Astrocyte (in vitro differentiated cells and primary cell): ENCODE results near the gene WFDC8. TPM values are rescaled to one million over a fixed set of nuclear protein-coding genes. Genes with fewer than 3 reads are reported as not detected.

Source experiments
- DNase-seq: peaks from one replicate; pipeline ENCODE4 v3.0.0-alpha.2; 2010; ENCODE audit warnings: low read depth
- FAIRE-seq: peaks from 2 replicates; lab custom pipeline; 2011; peaks lifted over from hg19 to GRCh38; lab: Jason Lieb, UNC
- H2AFZ ChIP-seq: 2 replicates; pipeline ENCODE4 v1.6.0; 2012; ENCODE audit warnings: low read depth, low read length, inconsistent platforms
- H3K27ac ChIP-seq: 2 replicates; pipeline ENCODE4 v1.5.1; 2011; ENCODE audit warnings: low read depth, low read length, inconsistent platforms
- H3K27me3 ChIP-seq: 2 replicates; pipeline ENCODE4 v1.6.0; 2011; ENCODE audit warnings: low read length, inconsistent platforms; ENCODE audit not compliant: insufficient read depth
- H3K36me3 ChIP-seq: 2 replicates; pipeline ENCODE4 v1.5.1; 2011; ENCODE audit warnings: low read length, inconsistent platforms; ENCODE audit not compliant: insufficient read depth
- H3K4me1 ChIP-seq: 2 replicates; pipeline ENCODE4 v1.5.1; 2011; ENCODE audit warnings: low read length, inconsistent platforms; ENCODE audit not compliant: insufficient read depth
- H3K4me2 ChIP-seq: 2 replicates; pipeline ENCODE4 v1.6.0; 2012; ENCODE audit warnings: low read length, inconsistent platforms
- H3K4me3 ChIP-seq: 2 replicates; pipeline ENCODE4 v1.5.1; 2011; ENCODE audit warnings: low read depth, mild to moderate bottlenecking, low read length, inconsistent platforms; ENCODE audit not compliant: insufficient read depth
- H3K79me2 ChIP-seq: 2 replicates; pipeline ENCODE4 v1.6.0; 2012; ENCODE audit warnings: mild to moderate bottlenecking, low read length, inconsistent platforms; ENCODE audit not compliant: insufficient read depth
- H3K9ac ChIP-seq: 2 replicates; pipeline ENCODE4 v1.6.0; 2012; ENCODE audit warnings: mild to moderate bottlenecking, low read length, inconsistent platforms
- H3K9me3 ChIP-seq: 2 replicates; pipeline ENCODE4 v1.5.1; 2012; ENCODE audit warnings: low read depth, mild to moderate bottlenecking, low read length, inconsistent platforms; ENCODE audit not compliant: insufficient read depth
- H4K20me1 ChIP-seq: 2 replicates; pipeline ENCODE4 v1.6.0; 2012; ENCODE audit warnings: low read length, inconsistent platforms; ENCODE audit not compliant: insufficient read depth
- H3K27ac Mint-ChIP-seq: one replicate; pipeline ENCODE4 v1.8.0; 2021; ENCODE audit warnings: mild to moderate bottlenecking, mixed read lengths; ENCODE audit not compliant: unreplicated experiment
- H3K27me3 Mint-ChIP-seq: one replicate; pipeline ENCODE4 v1.8.0; 2021; ENCODE audit warnings: low read depth, mixed read lengths; ENCODE audit not compliant: unreplicated experiment
- H3K36me3 Mint-ChIP-seq: one replicate; pipeline ENCODE4 v1.8.0; 2021; ENCODE audit warnings: low read depth, mixed read lengths; ENCODE audit not compliant: unreplicated experiment
- H3K4me1 Mint-ChIP-seq: one replicate; pipeline ENCODE4 v1.8.0; 2021; ENCODE audit warnings: low read depth, mixed read lengths; ENCODE audit not compliant: unreplicated experiment
- H3K4me3 Mint-ChIP-seq: one replicate; pipeline ENCODE4 v1.8.0; 2021; ENCODE audit warnings: mild to moderate bottlenecking, moderate library complexity, mixed read lengths; ENCODE audit not compliant: unreplicated experiment
- H3K9me3 Mint-ChIP-seq: one replicate; pipeline ENCODE4 v1.8.0; 2021; ENCODE audit warnings: mild to moderate bottlenecking, mixed read lengths; ENCODE audit not compliant: unreplicated experiment
- EZH2 ChIP-seq: IDR thresholded peaks from 2 replicates; pipeline ENCODE4 v1.6.1; 2012; ENCODE audit warnings: mild to moderate bottlenecking, low read length, inconsistent platforms; ENCODE audit not compliant: insufficient read depth
- total RNA-seq: library from RNA; stranded (reverse); gene quantifications from 2 replicates; pipeline ENCODE4 v1.2.1, GENCODE V29; 2021
- TF ChIP-seq, protein P1 (sequence below): IDR thresholded peaks from 2 replicates; pipeline ENCODE4 v1.5.1; 2011; ENCODE audit warnings: low read depth, mild to moderate bottlenecking, inconsistent platforms, low read length, moderate library complexity; ENCODE audit not compliant: insufficient read depth

Gene WFDC8
- total RNA-seq, 1 donor from 2014 or later, result not detected

DNA sequence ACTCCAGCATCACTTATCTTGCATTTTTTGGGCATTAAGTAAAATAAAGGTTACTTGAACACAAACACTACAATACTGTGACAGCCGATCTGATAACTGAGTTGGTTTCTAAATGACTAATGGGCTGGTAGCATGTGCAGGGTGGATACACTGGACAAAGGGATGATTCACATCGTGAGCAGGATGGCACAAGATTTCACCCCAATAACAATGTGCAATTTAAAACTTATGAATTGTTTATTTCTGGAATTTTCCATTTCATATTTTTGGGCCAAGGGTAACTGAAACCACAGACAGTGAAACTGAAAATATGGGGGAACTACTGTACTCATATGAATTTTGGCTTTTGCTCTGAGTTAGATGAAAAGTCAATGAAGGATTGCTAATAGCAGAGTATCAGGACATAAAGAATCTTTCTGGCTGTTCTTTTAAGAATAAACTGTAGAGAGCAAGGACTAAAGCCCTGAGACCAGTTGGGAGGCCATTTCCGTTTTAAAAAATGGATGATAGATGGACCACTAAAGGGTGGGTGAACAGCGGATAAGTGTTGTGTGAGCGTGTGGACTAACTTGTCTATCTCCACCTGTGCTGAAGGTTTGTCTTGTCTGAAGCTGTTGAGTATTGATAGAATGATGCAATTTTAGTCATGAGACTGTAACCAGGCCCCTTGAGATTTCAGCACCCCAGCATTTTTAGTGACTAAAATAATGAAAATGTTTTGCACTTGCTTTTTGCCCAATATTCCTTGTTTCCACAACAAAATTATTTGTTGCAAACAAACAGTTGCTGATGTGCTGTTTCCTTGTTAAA, 71.9 kb downstream of the WFDC8 start:
- Histone ChIP-seq H3K9me3 (no peaks in the 10 kb centered on the region), H3K79me2 (no peaks in the 10 kb centered on the region), H3K4me3 (no peak overlapping the region), H3K4me1 (no peaks in the 10 kb centered on the region), H3K27ac (no peak overlapping the region), H3K4me2 (no peak overlapping the region), H4K20me1 (no peaks in the 10 kb centered on the region), H3K9ac (no peak overlapping the region), H3K27me3 (peaks cover 3% of the 10 kb centered on the region), H3K36me3 (no peaks in the 10 kb centered on the region), H2AFZ (no peak overlapping the region)
- peaks cover 11% of the 10 kb centered on the region for H3K27me3 Mint-ChIP-seq
- H3K27ac Mint-ChIP-seq, result no peak overlapping the region
- no peak overlapping the region for H3K4me3 Mint-ChIP-seq
- TF ChIP-seq EZH2, result no peak
- TF ChIP-seq, protein P1, sequence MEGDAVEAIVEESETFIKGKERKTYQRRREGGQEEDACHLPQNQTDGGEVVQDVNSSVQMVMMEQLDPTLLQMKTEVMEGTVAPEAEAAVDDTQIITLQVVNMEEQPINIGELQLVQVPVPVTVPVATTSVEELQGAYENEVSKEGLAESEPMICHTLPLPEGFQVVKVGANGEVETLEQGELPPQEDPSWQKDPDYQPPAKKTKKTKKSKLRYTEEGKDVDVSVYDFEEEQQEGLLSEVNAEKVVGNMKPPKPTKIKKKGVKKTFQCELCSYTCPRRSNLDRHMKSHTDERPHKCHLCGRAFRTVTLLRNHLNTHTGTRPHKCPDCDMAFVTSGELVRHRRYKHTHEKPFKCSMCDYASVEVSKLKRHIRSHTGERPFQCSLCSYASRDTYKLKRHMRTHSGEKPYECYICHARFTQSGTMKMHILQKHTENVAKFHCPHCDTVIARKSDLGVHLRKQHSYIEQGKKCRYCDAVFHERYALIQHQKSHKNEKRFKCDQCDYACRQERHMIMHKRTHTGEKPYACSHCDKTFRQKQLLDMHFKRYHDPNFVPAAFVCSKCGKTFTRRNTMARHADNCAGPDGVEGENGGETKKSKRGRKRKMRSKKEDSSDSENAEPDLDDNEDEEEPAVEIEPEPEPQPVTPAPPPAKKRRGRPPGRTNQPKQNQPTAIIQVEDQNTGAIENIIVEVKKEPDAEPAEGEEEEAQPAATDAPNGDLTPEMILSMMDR, result no peak
- H3K9me3 Mint-ChIP-seq, result no peaks in the 10 kb centered on the region
- H3K4me1 Mint-ChIP-seq, result no peaks in the 10 kb centered on the region
- DNase-seq, result no peak
- no peak for FAIRE-seq
- no peaks in the 10 kb centered on the region for H3K36me3 Mint-ChIP-seq

DNA sequence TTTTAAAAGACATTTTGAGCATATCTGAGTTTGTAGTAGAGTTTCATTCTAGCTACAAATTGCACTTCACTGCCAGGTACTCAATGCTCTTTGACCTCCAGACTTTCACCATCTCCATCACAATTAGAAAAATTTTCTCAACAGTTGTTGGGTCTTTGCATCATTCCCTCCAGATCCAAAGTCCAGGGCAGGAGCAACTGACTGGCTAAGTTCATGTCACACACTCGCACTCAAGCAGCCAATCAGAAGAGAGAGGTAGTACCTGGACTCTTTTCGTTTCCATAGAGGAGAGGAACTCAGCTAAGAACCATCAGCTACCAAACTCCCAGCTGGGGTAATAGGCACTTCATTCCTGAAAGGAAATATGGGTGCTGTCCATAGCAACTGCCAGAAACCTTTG, 72.7 kb downstream of the WFDC8 start:
- FAIRE-seq (no peak), DNase-seq (no peak)
- Histone ChIP-seq H3K4me3 (no peak overlapping the region), H3K27me3 (no peaks in the 10 kb centered on the region), H3K79me2 (no peaks in the 10 kb centered on the region), H3K4me2 (no peak overlapping the region), H3K9ac (no peak overlapping the region), H4K20me1 (no peaks in the 10 kb centered on the region), H3K36me3 (no peaks in the 10 kb centered on the region), H3K27ac (no peak overlapping the region), H3K4me1 (no peaks in the 10 kb centered on the region), H3K9me3 (no peaks in the 10 kb centered on the region), H2AFZ (no peak overlapping the region)
- Mint-ChIP-seq H3K4me3 (no peak overlapping the region), H3K27ac (no peak overlapping the region), H3K4me1 (peaks cover 5% of the 10 kb centered on the region), H3K27me3 (peaks cover 9% of the 10 kb centered on the region), H3K9me3 (no peaks in the 10 kb centered on the region), H3K36me3 (no peaks in the 10 kb centered on the region)
- no peak for TF ChIP-seq EZH2
- TF ChIP-seq, protein P1, result no peak

DNA sequence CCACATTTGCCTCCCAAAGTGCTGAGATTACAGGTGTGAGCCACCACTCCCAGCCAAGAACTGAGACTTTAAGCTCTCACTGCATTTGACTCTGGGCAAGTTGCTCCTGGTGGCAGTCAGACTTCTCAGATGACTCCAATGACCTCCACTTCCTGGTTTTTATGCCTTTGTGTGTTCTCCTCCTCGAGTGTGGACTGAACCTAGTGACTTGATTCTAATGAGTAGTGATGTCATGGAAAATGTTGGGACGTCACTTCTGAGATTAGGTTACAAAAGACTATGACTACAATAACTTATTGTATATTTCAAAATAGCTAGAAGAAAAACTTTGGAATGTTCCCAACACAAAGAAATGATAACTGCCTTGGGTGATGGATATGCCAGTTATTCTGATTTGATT, 75.7 kb downstream of the WFDC8 start:
- Mint-ChIP-seq H3K4me3 (no peak overlapping the region), H3K9me3 (no peaks in the 10 kb centered on the region), H3K36me3 (no peaks in the 10 kb centered on the region), H3K27me3 (no peaks in the 10 kb centered on the region), H3K27ac (no peak overlapping the region), H3K4me1 (peaks cover 6% of the 10 kb centered on the region)
- H3K9me3 ChIP-seq, result no peaks in the 10 kb centered on the region
- H3K27ac ChIP-seq, result no peak overlapping the region
- no peak overlapping the region for H3K9ac ChIP-seq
- H2AFZ ChIP-seq, result no peak overlapping the region
- H4K20me1 ChIP-seq, result no peaks in the 10 kb centered on the region
- no peaks in the 10 kb centered on the region for H3K79me2 ChIP-seq
- no peaks in the 10 kb centered on the region for H3K36me3 ChIP-seq
- H3K4me3 ChIP-seq, result no peak overlapping the region
- no peak for DNase-seq
- TF ChIP-seq, protein P1, result no peak
- no peak for TF ChIP-seq EZH2
- H3K4me1 ChIP-seq, result no peaks in the 10 kb centered on the region
- no peak overlapping the region for H3K4me2 ChIP-seq
- H3K27me3 ChIP-seq, result peaks cover 4% of the 10 kb centered on the region
- no peak for FAIRE-seq
